Urinary bladder (tissue), 4 donors: ENCODE data around the gene PRKCB. TPM values are rescaled to one million over a fixed set of nuclear protein-coding genes. Genes with fewer than 3 reads are reported as not detected.

Source experiments
- DNase-seq: peaks from one replicate; pipeline ENCODE4 v3.0.0-alpha.2; 2015; ENCODE audit errors: extremely low spot score
- H3K27ac ChIP-seq: one replicate; pipeline ENCODE4 v1.5.1; 2013; ENCODE audit warnings: low read depth, mild to moderate bottlenecking, moderate library complexity
- H3K36me3 ChIP-seq: one replicate; pipeline ENCODE4 v1.6.1; 2013; ENCODE audit warnings: mild to moderate bottlenecking, moderate library complexity; ENCODE audit not compliant: insufficient read depth
- H3K4me1 ChIP-seq: one replicate; pipeline ENCODE4 v1.6.1; 2013; ENCODE audit warnings: mild to moderate bottlenecking, moderate library complexity; ENCODE audit not compliant: insufficient read depth
- H3K4me3 ChIP-seq: one replicate; pipeline ENCODE4 v1.5.1; 2013; ENCODE audit warnings: low read depth, low read length
- WGBS: extraction: QIAGEN DNeasy Blood & Tissue Kit; methylation state at CpG from one replicate; pipeline ENCODE4 v1.1.7; 2013; 5-methylcytosine and 5-hydroxymethylcytosine counted together
- polyA plus RNA-seq: library from polyadenylated mRNA; stranded (reverse); fragments of 200-250 nt; gene quantifications from one replicate; pipeline ENCODE4 v1.2.3, GENCODE V29; 2013
- total RNA-seq: library from RNA; depleted of rRNA; stranded (reverse); fragments of >200 nt; gene quantifications from one replicate; pipeline ENCODE4 v1.2.3, GENCODE V29; 2014
- donor health status: healthy with polysubstance abuse.
- donor health status: healthy.

The PRKCB gene
- total and polyA plus RNA-seq, 2 donors = 7.0 to 8.9 TPM

DNA sequence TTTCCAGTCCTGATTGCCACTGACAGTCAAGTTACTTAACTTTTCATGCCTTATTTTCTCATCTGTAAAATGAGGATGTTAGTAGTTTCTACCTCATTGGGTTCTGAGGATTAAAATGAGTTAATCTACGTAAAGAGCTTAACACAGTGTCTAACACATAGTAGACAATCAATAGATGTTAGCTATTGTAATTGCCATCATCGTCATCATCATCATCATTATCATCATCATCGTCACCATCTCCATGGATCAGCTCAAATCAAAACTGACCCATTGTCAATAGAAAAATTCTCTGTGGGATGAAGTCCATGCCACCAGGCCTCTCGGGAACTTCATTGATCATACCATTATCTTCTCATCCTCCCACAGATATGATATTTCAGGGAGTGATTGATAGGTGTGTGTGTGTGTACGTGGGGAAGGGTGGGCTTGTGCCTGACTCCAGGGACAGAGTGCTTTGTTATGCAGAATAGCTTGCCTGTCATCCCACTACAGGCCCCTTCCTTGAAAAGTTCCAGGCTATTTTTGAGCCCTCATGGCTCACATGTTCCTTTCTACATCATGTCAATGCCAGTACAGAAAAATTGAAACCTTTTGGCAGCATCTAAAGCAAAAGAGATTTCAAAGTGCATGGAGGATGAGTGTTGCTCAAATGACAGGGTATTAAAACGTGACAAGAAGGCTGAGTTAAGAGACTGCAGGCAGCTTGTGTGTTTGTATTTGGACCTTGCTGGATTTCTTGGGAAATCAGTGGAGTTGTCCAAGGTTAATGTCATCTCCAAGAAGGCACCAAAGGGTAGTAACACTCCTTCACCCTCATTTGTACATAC is 133.9 kb downstream of the PRKCB start:
- DNase-seq = no peak

DNA sequence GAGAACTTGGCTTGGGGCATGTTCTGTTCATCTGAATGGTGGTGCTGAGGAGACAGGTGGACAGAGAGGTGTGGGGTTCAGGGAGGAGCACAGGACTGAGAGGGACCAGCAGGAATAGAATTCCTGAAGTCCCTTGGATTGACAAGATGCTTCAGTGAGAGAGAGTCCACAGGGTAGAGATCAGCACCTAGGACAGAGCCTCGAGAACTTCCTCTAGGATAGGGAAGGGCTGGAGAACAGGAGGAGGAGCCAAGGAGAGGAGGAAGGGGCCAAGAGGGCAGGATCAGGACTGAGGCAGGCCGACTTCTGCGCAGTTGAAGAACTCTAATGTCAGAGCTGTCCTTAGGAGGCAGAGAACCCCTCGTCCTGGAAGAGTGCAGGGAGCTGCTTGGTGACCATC is 138.4 kb downstream of the PRKCB start:
- H3K36me3 ChIP-seq = no peaks in the 10 kb centered on the region
- no peak overlapping the region for H3K4me3 ChIP-seq
- DNase-seq = no peak
- H3K4me1 ChIP-seq = no peaks in the 10 kb centered on the region
- WGBS = 24% methylated on average over 4 of the region's 4 CpGs
- H3K27ac ChIP-seq = no peak overlapping the region

More for the DNA sequence above, 133.9 kb downstream of the PRKCB start:
- H3K4me1 ChIP-seq = no peaks in the 10 kb centered on the region
- no peaks in the 10 kb centered on the region for H3K36me3 ChIP-seq
- no peak overlapping the region for H3K27ac ChIP-seq
- WGBS = 71% methylated on average over 6 of the region's 6 CpGs
- H3K4me3 ChIP-seq = no peak overlapping the region

DNA sequence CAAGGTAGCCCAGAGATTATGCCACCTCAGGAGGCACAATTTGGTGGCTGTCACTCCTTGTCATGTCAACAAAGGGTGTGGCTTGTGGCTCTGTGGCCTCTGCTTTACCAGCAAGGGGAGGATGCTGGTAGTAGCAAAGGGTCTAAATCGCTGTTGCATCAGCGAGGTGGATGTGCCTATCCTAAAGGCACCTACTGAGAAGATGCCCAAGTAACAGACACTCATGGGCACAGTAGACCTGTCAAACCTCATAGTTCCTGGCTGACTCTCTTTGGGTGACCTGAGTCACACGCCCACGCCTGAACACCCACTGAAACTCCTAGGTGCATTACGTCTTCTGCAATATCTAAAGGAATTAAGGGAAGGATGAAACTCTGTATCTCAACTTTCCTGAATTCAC is 139.5 kb downstream of the PRKCB start:
- Histone ChIP-seq H3K27ac (no peak overlapping the region), H3K4me1 (no peaks in the 10 kb centered on the region), H3K4me3 (no peak overlapping the region), H3K36me3 (no peaks in the 10 kb centered on the region)
- WGBS = 93% methylated on average over 5 of the region's 5 CpGs
- DNase-seq = no peak

DNA sequence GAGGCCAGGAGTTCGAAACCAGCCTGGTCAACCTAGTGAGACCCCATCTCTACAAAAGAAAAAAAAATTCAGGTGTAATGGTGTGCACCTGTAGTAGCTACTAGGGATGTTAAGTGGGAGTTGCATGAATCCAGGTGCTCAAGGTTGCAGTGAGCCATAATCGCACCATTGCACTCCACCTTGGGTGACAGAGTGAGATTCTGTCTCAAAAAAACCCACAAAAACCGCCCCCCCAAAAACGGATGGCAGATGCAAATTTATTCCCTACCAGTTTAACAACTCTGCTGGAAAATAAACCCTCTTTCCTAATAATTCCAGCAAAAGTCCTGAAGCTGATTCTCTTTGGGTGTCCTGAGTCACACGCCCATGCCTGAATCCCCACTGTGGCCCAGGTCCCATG is 140.3 kb downstream of the PRKCB start:
- WGBS = 87% methylated on average over 5 of the region's 5 CpGs
- H3K27ac ChIP-seq = no peak overlapping the region
- H3K4me1 ChIP-seq = no peaks in the 10 kb centered on the region
- DNase-seq = no peak
- H3K4me3 ChIP-seq = no peak overlapping the region
- H3K36me3 ChIP-seq = no peaks in the 10 kb centered on the region

DNA sequence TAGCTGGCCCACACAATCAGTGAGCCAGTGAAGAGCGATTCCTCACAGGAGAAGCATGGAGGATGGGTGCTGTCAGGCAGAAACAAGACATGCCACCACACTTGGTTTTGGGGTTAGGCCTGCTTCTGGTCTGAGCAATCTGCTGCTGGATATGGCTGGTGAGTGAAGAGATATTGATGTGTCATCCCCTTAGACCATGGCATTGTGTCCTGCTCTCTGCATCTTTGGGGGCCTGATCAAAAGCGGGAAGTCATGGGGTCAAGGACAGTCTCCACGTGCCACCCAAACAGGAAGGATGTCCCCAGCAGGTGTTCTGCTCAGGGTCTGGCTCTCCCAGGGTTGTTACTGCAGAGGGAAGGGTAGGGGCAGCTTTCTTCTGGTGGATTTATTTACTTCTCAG is 140.7 kb downstream of the PRKCB start:
- Histone ChIP-seq H3K36me3 (no peaks in the 10 kb centered on the region), H3K4me1 (no peaks in the 10 kb centered on the region), H3K27ac (no peak overlapping the region), H3K4me3 (no peak overlapping the region)
- DNase-seq = no peak
- 66% methylated on average over 3 of the region's 3 CpGs for WGBS

DNA sequence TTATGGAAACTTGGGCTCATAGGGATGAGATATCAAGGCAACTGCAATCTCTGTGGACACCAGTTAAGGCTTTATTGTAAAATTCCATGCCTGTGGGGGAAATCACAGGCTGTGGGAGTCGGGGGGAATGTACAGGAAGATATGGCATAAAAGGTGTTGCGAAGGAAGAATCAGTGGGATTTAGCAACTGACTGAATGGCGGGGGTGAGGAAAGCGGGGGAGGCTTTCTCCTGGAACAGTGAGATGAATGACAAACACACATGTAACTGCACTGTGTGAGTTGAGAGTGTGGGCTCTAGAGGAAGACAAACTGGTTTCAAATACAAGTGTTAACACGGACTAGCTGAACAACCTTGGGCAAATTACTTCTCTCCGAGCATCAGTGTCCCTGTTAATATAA is 143.7 kb downstream of the PRKCB start:
- WGBS = 89% methylated on average over 6 of the region's 6 CpGs
- Histone ChIP-seq H3K27ac (no peak overlapping the region), H3K4me3 (no peak overlapping the region), H3K36me3 (no peaks in the 10 kb centered on the region), H3K4me1 (no peaks in the 10 kb centered on the region)
- no peak for DNase-seq

DNA sequence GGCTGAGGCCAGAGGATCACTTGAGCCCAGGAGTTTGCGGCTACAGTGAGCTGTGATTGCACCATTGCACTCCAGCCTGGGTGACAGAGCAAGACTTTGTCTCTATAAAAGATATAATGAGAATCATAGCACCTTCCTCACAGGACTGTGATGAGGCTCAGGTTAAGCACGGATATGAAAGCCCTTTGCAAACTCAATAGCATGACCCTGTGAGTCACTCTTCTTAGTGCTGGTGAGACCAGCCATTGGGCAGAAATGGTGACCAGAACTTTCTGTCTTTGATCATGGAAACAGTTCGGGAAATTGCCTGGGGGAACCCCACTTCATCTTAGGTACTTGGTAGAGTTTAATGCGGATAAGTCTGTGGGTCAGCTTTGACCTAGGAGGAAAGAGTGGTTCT is 144.2 kb downstream of the PRKCB start:
- Histone ChIP-seq H3K4me3 (no peak overlapping the region), H3K27ac (no peak overlapping the region), H3K36me3 (no peaks in the 10 kb centered on the region), H3K4me1 (no peaks in the 10 kb centered on the region)
- DNase-seq = no peak
- 89% methylated on average over 4 of the region's 4 CpGs for WGBS

DNA sequence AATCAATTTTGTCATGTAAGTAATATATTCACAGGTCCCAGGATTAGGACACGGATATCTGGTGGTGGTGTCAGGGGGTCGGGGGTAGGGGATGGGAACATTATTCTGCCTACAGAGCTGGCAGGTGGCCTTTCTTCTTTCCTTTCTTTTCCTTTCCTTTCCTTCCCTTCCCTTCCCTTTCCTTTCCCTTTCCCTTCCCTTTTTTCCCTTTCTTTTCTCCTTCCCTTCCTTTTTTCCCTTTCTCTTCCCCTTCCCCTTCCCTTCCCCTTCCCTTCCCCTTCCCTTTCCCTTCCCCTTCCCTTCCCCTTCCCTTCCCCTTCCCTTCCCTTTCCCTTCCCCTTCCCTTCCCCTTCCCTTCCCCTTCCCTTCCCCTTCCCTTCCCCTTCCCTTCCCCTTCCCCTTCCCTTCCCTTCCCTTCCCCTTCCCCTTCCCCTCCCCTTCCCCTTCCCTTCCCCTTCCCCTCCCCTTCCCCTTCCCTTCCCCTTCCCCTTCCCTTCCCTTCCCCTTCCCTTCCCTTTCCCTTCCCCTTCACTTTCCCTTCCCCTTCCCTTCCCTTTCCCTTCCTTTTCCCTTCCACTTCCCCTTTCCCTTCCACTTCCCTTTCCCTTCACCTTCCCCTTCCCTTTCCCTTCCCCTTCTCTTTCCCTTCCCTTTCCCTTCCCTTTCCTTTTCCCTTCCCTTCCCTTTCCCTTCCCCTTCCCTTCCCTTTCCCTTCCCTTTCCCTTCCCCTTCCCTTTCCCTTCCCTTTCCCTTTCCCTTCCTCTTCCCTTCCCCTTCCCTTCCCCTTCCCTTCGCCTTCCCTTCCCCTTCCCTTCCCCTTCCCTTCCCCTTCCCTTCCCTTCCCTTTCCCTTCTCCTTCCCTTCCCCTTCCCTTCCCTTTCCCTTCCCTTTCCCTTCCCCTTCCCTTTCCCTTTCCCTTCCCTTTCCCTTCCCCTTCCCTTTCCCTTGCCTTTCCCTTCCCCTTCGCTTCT is 145.9 kb downstream of the PRKCB start:
- Histone ChIP-seq H3K4me3 (no peak overlapping the region), H3K36me3 (no peaks in the 10 kb centered on the region), H3K27ac (no peak overlapping the region), H3K4me1 (no peaks in the 10 kb centered on the region)
- 86% methylated on average over 3 of the region's 4 CpGs for WGBS
- no peak for DNase-seq

DNA sequence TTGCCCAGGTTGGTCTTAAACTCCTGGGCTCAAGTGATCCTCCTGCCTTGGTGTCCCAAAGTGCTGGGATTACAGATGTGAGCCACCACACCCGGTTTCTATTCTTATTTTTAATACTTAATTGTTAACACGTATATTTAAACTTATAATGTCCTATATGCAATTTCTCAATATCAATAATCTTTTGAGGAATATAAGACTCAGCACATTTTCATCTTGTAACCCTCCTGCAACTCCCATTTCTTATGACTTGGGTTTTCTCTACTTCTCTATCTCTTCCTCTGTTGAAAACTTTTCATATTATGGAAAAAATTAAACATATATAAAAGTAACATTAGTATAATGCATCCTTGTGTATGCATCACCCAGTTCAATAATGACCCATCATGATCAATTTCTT is 150.7 kb downstream of the PRKCB start:
- Histone ChIP-seq H3K4me3 (no peak overlapping the region), H3K4me1 (no peaks in the 10 kb centered on the region), H3K27ac (no peak overlapping the region), H3K36me3 (no peaks in the 10 kb centered on the region)
- no peak for DNase-seq
- 81% methylated on average over 2 of the region's 2 CpGs for WGBS

DNA sequence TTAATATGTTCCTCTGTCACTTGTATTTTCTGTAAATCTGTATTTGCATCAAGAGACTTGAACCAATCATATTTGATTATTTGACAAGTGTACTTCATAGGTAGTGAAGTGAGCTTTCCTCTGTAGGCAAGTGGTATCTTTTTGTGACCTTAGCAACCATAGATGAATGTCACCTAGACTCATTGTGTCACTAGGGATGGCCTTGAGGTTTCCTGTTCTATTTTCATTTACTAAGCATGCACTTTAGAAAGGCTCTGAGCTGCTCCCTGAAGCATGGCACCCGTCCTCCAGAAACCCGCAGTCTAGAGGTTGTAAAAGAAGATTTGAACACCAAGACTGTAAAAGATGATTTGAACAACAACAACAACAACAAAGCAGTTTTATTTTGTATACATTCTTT is 151.7 kb downstream of the PRKCB start:
- Histone ChIP-seq H3K4me1 (no peaks in the 10 kb centered on the region), H3K27ac (no peak overlapping the region), H3K36me3 (no peaks in the 10 kb centered on the region), H3K4me3 (no peak overlapping the region)
- 83% methylated on average over 2 of the region's 2 CpGs for WGBS
- no peak for DNase-seq

DNA sequence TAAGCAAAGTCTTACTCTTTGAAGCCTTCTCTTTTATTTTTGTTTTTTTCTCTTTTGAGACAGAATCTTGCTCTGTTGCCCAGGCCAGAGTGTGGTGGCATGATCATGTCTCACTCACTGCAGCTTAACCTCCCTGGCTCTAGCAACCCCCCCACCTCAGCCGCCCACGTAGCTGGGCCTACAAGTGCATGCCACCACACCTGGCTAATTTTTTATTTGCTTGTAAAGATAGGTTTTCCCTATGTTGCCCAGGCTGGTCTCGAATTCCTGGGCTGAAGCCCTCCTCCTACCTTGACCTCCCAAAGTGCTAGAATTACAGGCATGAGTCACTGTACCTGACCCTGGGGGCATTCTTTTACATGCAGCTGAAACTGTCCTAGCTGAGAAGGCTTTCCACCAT is 154.7 kb downstream of the PRKCB start:
- H3K4me1 ChIP-seq = no peaks in the 10 kb centered on the region
- H3K4me3 ChIP-seq = no peak overlapping the region
- H3K36me3 ChIP-seq = no peaks in the 10 kb centered on the region
- WGBS = 76% methylated on average over 3 of the region's 3 CpGs
- DNase-seq = no peak
- no peak overlapping the region for H3K27ac ChIP-seq

DNA sequence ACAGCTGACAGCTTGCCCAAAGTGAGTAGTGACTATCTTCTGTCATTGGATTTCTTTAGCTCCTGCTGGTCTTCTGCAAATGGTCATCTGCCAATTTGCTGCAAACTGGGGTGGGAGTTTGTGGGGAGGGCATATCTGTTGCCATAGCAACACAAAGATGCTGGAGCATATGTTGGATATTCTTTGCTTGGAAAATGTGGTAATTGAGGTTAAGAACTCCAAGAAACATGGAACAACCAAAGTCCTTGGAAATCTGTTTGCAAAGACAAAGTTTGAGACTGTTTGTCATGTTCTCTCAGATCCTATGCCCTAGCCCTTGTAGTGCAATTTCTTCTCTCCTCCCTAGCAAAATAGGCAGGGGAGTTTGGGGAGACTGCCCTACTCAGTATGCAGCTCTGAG is 155.3 kb downstream of the PRKCB start:
- Histone ChIP-seq H3K27ac (no peak overlapping the region), H3K4me3 (no peak overlapping the region), H3K4me1 (no peaks in the 10 kb centered on the region), H3K36me3 (no peaks in the 10 kb centered on the region)
- DNase-seq = no peak

DNA sequence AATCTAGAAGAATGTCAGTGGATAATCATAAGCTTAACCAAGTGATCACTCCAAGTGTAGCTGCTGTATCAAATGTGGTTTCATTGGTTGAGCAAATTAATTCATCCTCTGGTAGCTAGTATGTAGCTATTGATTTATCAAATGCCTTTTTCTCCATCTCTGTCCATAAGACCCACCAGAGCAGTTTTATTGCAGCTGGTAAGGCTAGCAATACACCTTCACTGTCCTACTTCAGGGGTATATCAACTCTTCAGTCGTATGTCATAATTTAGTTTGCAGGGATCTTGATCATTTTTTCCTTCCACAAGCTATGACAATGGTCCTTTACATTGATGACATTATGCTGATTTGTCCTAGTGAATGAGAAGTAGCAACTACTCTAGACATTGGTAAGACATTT is 158.8 kb downstream of the PRKCB start:
- no peak overlapping the region for H3K4me3 ChIP-seq
- no peaks in the 10 kb centered on the region for H3K4me1 ChIP-seq
- H3K27ac ChIP-seq = no peak overlapping the region
- no peaks in the 10 kb centered on the region for H3K36me3 ChIP-seq
- WGBS = 81% methylated on average over 1 of the region's 1 CpG
- no peak for DNase-seq
